Adrenal gland (tissue), 12 donors: ENCODE results near the gene PRKAR1A. TPM values are rescaled to one million over a fixed set of nuclear protein-coding genes. Genes with fewer than 3 reads are reported as not detected.

Source experiments
- DNase-seq, 7 donors: peaks; one replicate each; pipeline ENCODE4 v3.0.0-alpha.2; 2019 to 2020
- H3K27ac ChIP-seq, 5 donors: fragments of 200-600 bp; sonication (generic) in 4 of 5; 1 replicate in 3 of 5; 2 replicates in 2 of 5; pipeline versions ENCODE4 v1.5.1 to v1.8.0; 2016 to 2020; ENCODE audit warnings: mild to moderate bottlenecking in 1 of 5
- H3K27me3 ChIP-seq: fragments of 200-600 bp; 2 replicates; pipeline ENCODE4 v1.8.0; 2021
- H3K36me3 ChIP-seq, 2 donors: fragments of 200-600 bp; replicated peaks in 1 of 2; 1 replicate in 1 of 2; 2 replicates in 1 of 2; pipeline versions ENCODE4 v1.5.1 to v1.8.0; 2018 to 2022
- H3K4me1 ChIP-seq, 2 donors: fragments of 200-600 bp; replicated peaks in 1 of 2; 1 replicate in 1 of 2; 2 replicates in 1 of 2; pipeline versions ENCODE4 v1.5.1 to v1.8.0; 2018 to 2021
- H3K4me3 ChIP-seq, 4 donors: fragments of 200-600 bp; sonication (generic) in 3 of 4; one replicate each; pipeline ENCODE4 v1.5.1; 2016 to 2018
- H3K9me3 ChIP-seq, 3 donors: fragments of 200-600 bp; sonication (generic) in 1 of 3; replicated peaks in 1 of 3; 1 replicate in 2 of 3; 2 replicates in 1 of 3; pipeline versions ENCODE4 v1.5.1 to v1.8.0; 2016 to 2021
- CTCF ChIP-seq, 6 experiments: fragments of 450-650 bp in 4 of 6; fragments of 200-600 bp in 2 of 6; sonication (generic) in 1 of 6; IDR thresholded peaks; 1 replicate in 5 of 6; 2 replicates in 1 of 6; pipeline versions ENCODE4 v1.5.1 to v1.8.0; 2016 to 2021; ENCODE audit warnings: antibody characterized with exemption in 6 of 6, mild to moderate bottlenecking in 2 of 6, moderate library complexity in 1 of 6
- POLR2A ChIP-seq, 2 donors: fragments of 450-650 bp; IDR thresholded peaks; one replicate each; pipeline ENCODE4 v1.6.1; 2017; ENCODE audit warnings: antibody characterized with exemption in 2 of 2, mild to moderate bottlenecking in 2 of 2, moderate library complexity in 1 of 2
- WGBS, 4 donors: extraction: QIAGEN DNeasy Blood & Tissue Kit in 2 of 4; methylation state at CpG; one replicate each; pipeline versions ENCODE4 v1.1.5 to v1.1.7; 2013 to 2017; 5-methylcytosine and 5-hydroxymethylcytosine counted together
- intact Hi-C, 2 donors: fragments of 100-400 bp; cut with DNase I; formaldehyde crosslinking; loops; one replicate each; pipeline versions ENCODE4 v1.14.1 to v1.15.0; 2022 to 2023
- polyA plus RNA-seq, 3 donors: library from polyadenylated mRNA; stranded (reverse); fragments of 200-250 nt in 2 of 3; fragments of 350-450 nt in 1 of 3; fragmentation: Illumina TruSeq in 1 of 3; extraction: RNeasy Lipid Tissue Mini Kit (QIAGEN cat#74804) in 1 of 3; gene quantifications; one replicate each; pipeline ENCODE4 v1.2.3, GENCODE V29; 2013 to 2014
- total RNA-seq, 9 donors: library from RNA; depleted of rRNA in 4 of 9; stranded (reverse); fragments of >200 nt in 4 of 9; fragments of 120-200 nt in 1 of 9; fragmentation: NEBNext Ultra II Directional in 1 of 9; extraction: Animal tissue kit (Norgen Biotek cat#: 25700) in 1 of 9; gene quantifications; one replicate each; pipeline versions ENCODE4 v1.1.0 to v1.2.4, GENCODE V29; 2013 to 2023
- donor health status: healthy with polysubstance abuse.
- donor health status: Bipolar disorder and iron deficiency.
- donor health status: DM: yes; HTN: yes; CAD: no.
- donor health status: DM: no; HTN: no; CAD: no.
- donor health status: DM: no; HTN: no; CAD: no.
- donor health status: DM: yes; HTN: yes; CAD: no.

Gene PRKAR1A
- total and polyA plus RNA-seq, 12 donors: 56.3 to 585 (median 388) TPM

- TF ChIP-seq CTCF (IDR thresholded peaks at IDR 0.05): no peak
- intact Hi-C loops: no loop called here
- no peaks in the 10 kb centered on the region for H3K27me3 ChIP-seq
- peaks cover 32 to 44% of the 10 kb centered on the region in 2 donors for H3K4me1 ChIP-seq
- H3K27ac ChIP-seq: no peak overlapping the region
- H3K4me3 ChIP-seq: no peak overlapping the region
- no peak for DNase-seq
- H3K36me3 ChIP-seq: no peaks in the 10 kb centered on the region
- WGBS, 4 donors: 82 to 88% (median 85%) methylated on average over 4 of the region's 4 CpGs
- H3K9me3 ChIP-seq: no peaks in the 10 kb centered on the region
Measured at GRCh38 chr17:68495081-68495480, 17.1 kb upstream of the PRKAR1A start.

- intact Hi-C loops: no loop called here
- Histone ChIP-seq H3K36me3 (no peaks in the 10 kb centered on the region), H3K27me3 (no peaks in the 10 kb centered on the region), H3K9me3 (no peaks in the 10 kb centered on the region), H3K27ac (peak overlapping the region in 3 of 5 donors; percentile 21 to 67 (median 65)), H3K4me3 (peak overlapping the region in 1 of 4 donors; percentile 14), H3K4me1 (peaks cover 14 to 26% of the 10 kb centered on the region in 2 donors)
- DNase-seq: peak in 3 of 7 donors; percentile 35 to 60 (median 51)
- WGBS, 4 donors: 1 to 5% (median 3%) methylated on average over 3 of the region's 3 CpGs
- TF ChIP-seq CTCF (IDR thresholded peaks at IDR 0.05) (no peak), POLR2A (IDR thresholded peaks at IDR 0.05) (no peak)
Measured at GRCh38 chr17:68497885-68498319, 14.3 kb upstream of the PRKAR1A start.

GRCh38 chr17:68498479-68499326 lies 13.5 kb upstream of the PRKAR1A start:
- 25 to 34% (median 27%) methylated on average over 7 of the region's 7 CpGs for WGBS, 4 donors
- Histone ChIP-seq H3K4me1 (peaks cover 6 to 18% of the 10 kb centered on the region in 2 donors), H3K4me3 (peak overlapping the region in 1 of 4 donors; percentile 14), H3K27ac (peak overlapping the region in 3 of 5 donors; percentile 21 to 67 (median 65)), H3K36me3 (no peaks in the 10 kb centered on the region), H3K9me3 (no peaks in the 10 kb centered on the region), H3K27me3 (no peaks in the 10 kb centered on the region)
- no peak for TF ChIP-seq POLR2A (IDR thresholded peaks at IDR 0.05)
- TF ChIP-seq CTCF (IDR thresholded peaks at IDR 0.05): no peak
- intact Hi-C loops: no loop called here
- peak; percentile 74 to 89 (median 86) for DNase-seq

GRCh38 chr17:68499587-68499986 lies 12.6 kb upstream of the PRKAR1A start:
- Histone ChIP-seq H3K4me1 (peaks cover 5 to 17% of the 10 kb centered on the region in 2 donors), H3K4me3 (no peak overlapping the region), H3K9me3 (no peaks in the 10 kb centered on the region), H3K27ac (no peak overlapping the region), H3K27me3 (no peaks in the 10 kb centered on the region), H3K36me3 (no peaks in the 10 kb centered on the region)
- DNase-seq: no peak
- no peak for TF ChIP-seq CTCF (IDR thresholded peaks at IDR 0.05)
- TF ChIP-seq POLR2A (IDR thresholded peaks at IDR 0.05): no peak
- intact Hi-C loops: no loop called here
- WGBS, 4 donors: 93 to 100% (median 96%) methylated on average over 5 of the region's 5 CpGs
